ENCODE data around the gene CFHR5.
"Not testable (repeated sequence)": the region's sequence is repeated elsewhere in the genome, so short reads cannot be mapped to it uniquely, and the experiment has no call there.

GRCh38 chr1:196943568-196943967 is 33.8 kb upstream of the CFHR5 start, which contains the start of gene CFHR2:
- TF ChIP-seq, protein P1, sequence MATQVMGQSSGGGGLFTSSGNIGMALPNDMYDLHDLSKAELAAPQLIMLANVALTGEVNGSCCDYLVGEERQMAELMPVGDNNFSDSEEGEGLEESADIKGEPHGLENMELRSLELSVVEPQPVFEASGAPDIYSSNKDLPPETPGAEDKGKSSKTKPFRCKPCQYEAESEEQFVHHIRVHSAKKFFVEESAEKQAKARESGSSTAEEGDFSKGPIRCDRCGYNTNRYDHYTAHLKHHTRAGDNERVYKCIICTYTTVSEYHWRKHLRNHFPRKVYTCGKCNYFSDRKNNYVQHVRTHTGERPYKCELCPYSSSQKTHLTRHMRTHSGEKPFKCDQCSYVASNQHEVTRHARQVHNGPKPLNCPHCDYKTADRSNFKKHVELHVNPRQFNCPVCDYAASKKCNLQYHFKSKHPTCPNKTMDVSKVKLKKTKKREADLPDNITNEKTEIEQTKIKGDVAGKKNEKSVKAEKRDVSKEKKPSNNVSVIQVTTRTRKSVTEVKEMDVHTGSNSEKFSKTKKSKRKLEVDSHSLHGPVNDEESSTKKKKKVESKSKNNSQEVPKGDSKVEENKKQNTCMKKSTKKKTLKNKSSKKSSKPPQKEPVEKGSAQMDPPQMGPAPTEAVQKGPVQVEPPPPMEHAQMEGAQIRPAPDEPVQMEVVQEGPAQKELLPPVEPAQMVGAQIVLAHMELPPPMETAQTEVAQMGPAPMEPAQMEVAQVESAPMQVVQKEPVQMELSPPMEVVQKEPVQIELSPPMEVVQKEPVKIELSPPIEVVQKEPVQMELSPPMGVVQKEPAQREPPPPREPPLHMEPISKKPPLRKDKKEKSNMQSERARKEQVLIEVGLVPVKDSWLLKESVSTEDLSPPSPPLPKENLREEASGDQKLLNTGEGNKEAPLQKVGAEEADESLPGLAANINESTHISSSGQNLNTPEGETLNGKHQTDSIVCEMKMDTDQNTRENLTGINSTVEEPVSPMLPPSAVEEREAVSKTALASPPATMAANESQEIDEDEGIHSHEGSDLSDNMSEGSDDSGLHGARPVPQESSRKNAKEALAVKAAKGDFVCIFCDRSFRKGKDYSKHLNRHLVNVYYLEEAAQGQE (IDR thresholded peaks at IDR 0.05; ENCODE audit: insufficient read depth in 1 of 2, low read depth in 2 of 2, low read length in 2 of 2), result not testable (repeated sequence)
- not testable (repeated sequence) for TF ChIP-seq POLR2AphosphoS5 (IDR thresholded peaks at IDR 0.05; ENCODE audit: low read depth, low read length); SIN3A (IDR thresholded peaks at IDR 0.05; ENCODE audit: borderline replicate concordance, insufficient read depth, low read length); TAF1 (IDR thresholded peaks at IDR 0.05; ENCODE audit: borderline replicate concordance, insufficient read depth, low read length); FOXP2 (optimal IDR thresholded peaks at IDR 0.05; ENCODE audit: borderline replicate concordance, extremely low read depth, extremely low read length, insufficient read depth)

Data from PFSK-1 (cell line).